ENCODE results near the gene DRD2.

- TF ChIP-seq, protein P1, sequence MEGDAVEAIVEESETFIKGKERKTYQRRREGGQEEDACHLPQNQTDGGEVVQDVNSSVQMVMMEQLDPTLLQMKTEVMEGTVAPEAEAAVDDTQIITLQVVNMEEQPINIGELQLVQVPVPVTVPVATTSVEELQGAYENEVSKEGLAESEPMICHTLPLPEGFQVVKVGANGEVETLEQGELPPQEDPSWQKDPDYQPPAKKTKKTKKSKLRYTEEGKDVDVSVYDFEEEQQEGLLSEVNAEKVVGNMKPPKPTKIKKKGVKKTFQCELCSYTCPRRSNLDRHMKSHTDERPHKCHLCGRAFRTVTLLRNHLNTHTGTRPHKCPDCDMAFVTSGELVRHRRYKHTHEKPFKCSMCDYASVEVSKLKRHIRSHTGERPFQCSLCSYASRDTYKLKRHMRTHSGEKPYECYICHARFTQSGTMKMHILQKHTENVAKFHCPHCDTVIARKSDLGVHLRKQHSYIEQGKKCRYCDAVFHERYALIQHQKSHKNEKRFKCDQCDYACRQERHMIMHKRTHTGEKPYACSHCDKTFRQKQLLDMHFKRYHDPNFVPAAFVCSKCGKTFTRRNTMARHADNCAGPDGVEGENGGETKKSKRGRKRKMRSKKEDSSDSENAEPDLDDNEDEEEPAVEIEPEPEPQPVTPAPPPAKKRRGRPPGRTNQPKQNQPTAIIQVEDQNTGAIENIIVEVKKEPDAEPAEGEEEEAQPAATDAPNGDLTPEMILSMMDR (IDR thresholded peaks at IDR 0.05), result no peak
- TF ChIP-seq POLR2A (IDR thresholded peaks at IDR 0.05), result no peak
- TF ChIP-seq EP300 (IDR thresholded peaks at IDR 0.05), result no peak
Observed at GRCh38 chr11:113514856-113515255, 39.7 kb upstream of the DRD2 start.
